SU-DHL-6 (cell line): Measurements from ENCODE around the gene CFAP44.
A peak's percentile ranks its signal among the peaks of the same experiment; 100 is the strongest.

Experiments used
- H2AFZ ChIP-seq: fragments of 200-600 bp; sonication (generic); 2 replicates; pipeline ENCODE4 v1.6.1; 2014; ENCODE audit warnings: low read depth, mild to moderate bottlenecking, moderate library complexity, mixed read lengths, antibody characterized with exemption, low read length; ENCODE audit not compliant: severe bottlenecking
- H3F3A ChIP-seq: fragments of 200-600 bp; shearing (Covaris generic); 2 replicates; pipeline ENCODE4 v1.6.0; 2016; ENCODE audit warnings: antibody characterized with exemption, mild to moderate bottlenecking; ENCODE audit not compliant: insufficient read depth
- H3K27ac ChIP-seq: fragments of 200-600 bp; sonication (generic); 2 replicates; pipeline ENCODE4 v1.5.1; 2016; ENCODE audit warnings: low read depth, mild to moderate bottlenecking, low read length, moderate library complexity, mixed read lengths
- H3K27me3 ChIP-seq: fragments of 200-600 bp; sonication (generic), shearing (Covaris generic); 2 replicates; pipeline ENCODE4 v1.6.0; 2014; ENCODE audit warnings: mild to moderate bottlenecking, low read length
- H3K36me3 ChIP-seq: fragments of 200-600 bp; sonication (generic); 2 replicates; pipeline ENCODE4 v1.6.1; 2014; ENCODE audit warnings: mild to moderate bottlenecking, low read length, mixed read lengths
- H3K4me2 ChIP-seq: fragments of 300-600, 200-600 bp; shearing (Covaris generic), sonication (generic); 2 replicates; pipeline ENCODE4 v1.6.0; 2014; ENCODE audit warnings: low read length, low read depth, mild to moderate bottlenecking; ENCODE audit not compliant: poor library complexity, severe bottlenecking
- H3K4me3 ChIP-seq: fragments of 200-600 bp; sonication (generic); 2 replicates; pipeline ENCODE4 v1.5.1; 2014; ENCODE audit warnings: antibody characterized with exemption, low read length, mild to moderate bottlenecking, mixed read lengths; ENCODE audit not compliant: insufficient read depth, poor library complexity, severe bottlenecking
- H3K79me2 ChIP-seq: fragments of 200-600 bp; sonication (generic); 2 replicates; pipeline ENCODE4 v1.6.1; 2014; ENCODE audit warnings: mild to moderate bottlenecking, low read length, moderate library complexity; ENCODE audit not compliant: insufficient read depth
- H3K9ac ChIP-seq: fragments of 200-600 bp; sonication (generic); 2 replicates; pipeline ENCODE4 v1.7.0; 2014; ENCODE audit warnings: mild to moderate bottlenecking, low read length
- H3K9me2 ChIP-seq: fragments of 200-600 bp; sonication (generic); replicated peaks from 2 replicates; pipeline ENCODE4 v1.6.1; 2014; ENCODE audit warnings: low read length; ENCODE audit not compliant: insufficient read depth
- H3K9me3 ChIP-seq: fragments of 200-600 bp; sonication (generic); 2 replicates; pipeline ENCODE4 v1.6.1; 2014; ENCODE audit warnings: low read length, mixed read lengths; ENCODE audit not compliant: insufficient read depth
- H4K20me1 ChIP-seq: fragments of 200-600 bp; sonication (generic); 2 replicates; pipeline ENCODE4 v1.6.1; 2014; ENCODE audit warnings: low read depth, mild to moderate bottlenecking, antibody characterized with exemption, low read length, moderate library complexity, mixed read lengths
- EZH2phosphoT487 ChIP-seq: fragments of 200-600 bp; sonication (generic), shearing (Covaris generic); conservative IDR thresholded peaks from 2 replicates; pipeline ENCODE4 v1.6.1; 2018; ENCODE audit warnings: mild to moderate bottlenecking, antibody characterized with exemption, low read length, moderate library complexity, mixed read lengths
- TF ChIP-seq, protein P1 (sequence below): fragments of 200-600 bp; sonication (generic); IDR thresholded peaks from one replicate; pipeline ENCODE4 v1.5.1; 2017; ENCODE audit warnings: antibody characterized with exemption, mild to moderate bottlenecking, low read length, moderate library complexity; ENCODE audit not compliant: insufficient read depth, poor library complexity, severe bottlenecking

The CFAP44 gene

DNA sequence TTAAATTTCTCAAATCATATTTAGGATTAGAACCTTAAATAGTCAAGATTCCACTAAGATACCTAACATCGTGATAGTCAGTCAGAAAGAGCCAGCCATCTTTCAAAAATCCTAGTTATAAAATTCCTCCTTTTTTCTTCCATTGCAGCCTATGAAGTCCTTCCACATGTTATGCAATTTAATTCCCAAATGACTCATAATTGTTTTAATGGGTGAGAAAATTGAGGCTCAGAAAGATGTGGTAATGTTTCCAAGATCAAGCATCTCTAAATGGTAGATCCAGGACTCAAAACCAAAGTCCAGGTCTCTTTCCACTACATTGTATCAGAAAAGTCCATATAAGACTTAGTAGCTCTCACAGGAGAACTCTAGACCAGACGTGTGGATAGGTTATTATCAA, 9.5 kb downstream of the CFAP44 start:
- TF ChIP-seq EZH2phosphoT487, result no peak
- TF ChIP-seq, protein P1, sequence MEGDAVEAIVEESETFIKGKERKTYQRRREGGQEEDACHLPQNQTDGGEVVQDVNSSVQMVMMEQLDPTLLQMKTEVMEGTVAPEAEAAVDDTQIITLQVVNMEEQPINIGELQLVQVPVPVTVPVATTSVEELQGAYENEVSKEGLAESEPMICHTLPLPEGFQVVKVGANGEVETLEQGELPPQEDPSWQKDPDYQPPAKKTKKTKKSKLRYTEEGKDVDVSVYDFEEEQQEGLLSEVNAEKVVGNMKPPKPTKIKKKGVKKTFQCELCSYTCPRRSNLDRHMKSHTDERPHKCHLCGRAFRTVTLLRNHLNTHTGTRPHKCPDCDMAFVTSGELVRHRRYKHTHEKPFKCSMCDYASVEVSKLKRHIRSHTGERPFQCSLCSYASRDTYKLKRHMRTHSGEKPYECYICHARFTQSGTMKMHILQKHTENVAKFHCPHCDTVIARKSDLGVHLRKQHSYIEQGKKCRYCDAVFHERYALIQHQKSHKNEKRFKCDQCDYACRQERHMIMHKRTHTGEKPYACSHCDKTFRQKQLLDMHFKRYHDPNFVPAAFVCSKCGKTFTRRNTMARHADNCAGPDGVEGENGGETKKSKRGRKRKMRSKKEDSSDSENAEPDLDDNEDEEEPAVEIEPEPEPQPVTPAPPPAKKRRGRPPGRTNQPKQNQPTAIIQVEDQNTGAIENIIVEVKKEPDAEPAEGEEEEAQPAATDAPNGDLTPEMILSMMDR, result no peak
- H3K79me2 ChIP-seq, result no peaks in the 10 kb centered on the region
- H3K27ac ChIP-seq, result no peak overlapping the region
- H3K9ac ChIP-seq, result no peak overlapping the region
- H3K4me2 ChIP-seq, result no peak overlapping the region
- no peaks in the 10 kb centered on the region for H3F3A ChIP-seq
- H3K27me3 ChIP-seq, result no peaks in the 10 kb centered on the region
- no peaks in the 10 kb centered on the region for H3K9me2 ChIP-seq
- H3K36me3 ChIP-seq, result no peaks in the 10 kb centered on the region
- no peak overlapping the region for H2AFZ ChIP-seq
- no peak overlapping the region for H3K4me3 ChIP-seq
- no peaks in the 10 kb centered on the region for H4K20me1 ChIP-seq
- no peaks in the 10 kb centered on the region for H3K9me3 ChIP-seq

DNA sequence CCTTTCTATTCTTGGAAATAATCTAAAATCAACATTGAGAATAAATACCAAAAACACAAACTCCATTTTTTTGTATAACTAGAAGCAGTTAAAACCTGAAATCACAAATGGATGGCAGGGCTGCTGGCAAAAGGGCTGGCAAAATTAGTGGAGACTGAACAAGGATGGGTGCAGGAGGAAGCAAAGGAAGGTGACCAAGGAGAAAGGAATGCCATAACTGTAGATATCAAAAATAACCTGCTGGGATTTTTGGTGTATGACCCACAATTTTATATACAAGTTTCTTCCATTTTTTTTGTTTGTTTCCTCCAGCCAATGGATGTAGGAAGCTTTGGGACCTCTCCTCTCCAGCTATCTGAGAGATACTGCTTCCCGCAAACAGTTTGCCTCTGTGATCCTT, 12.7 kb downstream of the CFAP44 start:
- Histone ChIP-seq H3F3A (no peaks in the 10 kb centered on the region), H3K4me2 (no peak overlapping the region), H4K20me1 (no peaks in the 10 kb centered on the region), H2AFZ (no peak overlapping the region), H3K36me3 (peaks cover 17% of the 10 kb centered on the region), H3K9me2 (no peaks in the 10 kb centered on the region), H3K9ac (no peak overlapping the region), H3K27ac (no peak overlapping the region), H3K27me3 (no peaks in the 10 kb centered on the region), H3K4me3 (no peak overlapping the region), H3K9me3 (peaks cover 12% of the 10 kb centered on the region; the same call in 1 of the 2 replicates), H3K79me2 (no peaks in the 10 kb centered on the region)
- no peak for TF ChIP-seq EZH2phosphoT487
- TF ChIP-seq, protein P1, result no peak

DNA sequence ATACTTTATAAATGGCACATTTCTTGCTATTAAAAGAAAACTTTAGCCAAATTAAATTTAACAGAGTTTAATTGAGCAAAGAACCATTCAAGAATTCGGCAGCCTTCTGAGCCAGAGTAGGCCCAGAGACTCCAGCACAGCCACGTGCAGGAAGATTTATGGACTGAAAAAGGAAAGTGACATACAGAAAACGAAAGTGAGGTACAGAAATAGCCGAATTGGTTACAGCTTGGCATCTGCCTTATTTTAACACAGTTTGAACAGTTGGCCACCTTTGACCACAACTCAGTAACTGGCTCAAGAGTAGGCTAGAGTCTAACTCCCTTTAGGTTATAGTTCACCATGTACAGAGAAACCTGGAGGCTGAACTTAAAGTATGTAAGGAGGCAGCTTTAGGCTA, 17.6 kb downstream of the CFAP44 start:
- no peaks in the 10 kb centered on the region for H3K79me2 ChIP-seq
- peaks cover 17% of the 10 kb centered on the region for H3K36me3 ChIP-seq
- H3K4me3 ChIP-seq, result no peak overlapping the region
- no peak for TF ChIP-seq EZH2phosphoT487
- TF ChIP-seq, protein P1, result no peak
- peak overlapping the region; percentile 18 for H3K4me2 ChIP-seq
- no peaks in the 10 kb centered on the region for H3F3A ChIP-seq
- H2AFZ ChIP-seq, result no peak overlapping the region
- peak overlapping the region; percentile 52; the same call in 1 of the 2 replicates for H3K27ac ChIP-seq
- H3K9me2 ChIP-seq, result no peaks in the 10 kb centered on the region
- no peak overlapping the region for H3K9ac ChIP-seq
- H3K9me3 ChIP-seq, result peaks cover 12% of the 10 kb centered on the region; the same call in 1 of the 2 replicates
- no peaks in the 10 kb centered on the region for H3K27me3 ChIP-seq
- H4K20me1 ChIP-seq, result no peaks in the 10 kb centered on the region

DNA sequence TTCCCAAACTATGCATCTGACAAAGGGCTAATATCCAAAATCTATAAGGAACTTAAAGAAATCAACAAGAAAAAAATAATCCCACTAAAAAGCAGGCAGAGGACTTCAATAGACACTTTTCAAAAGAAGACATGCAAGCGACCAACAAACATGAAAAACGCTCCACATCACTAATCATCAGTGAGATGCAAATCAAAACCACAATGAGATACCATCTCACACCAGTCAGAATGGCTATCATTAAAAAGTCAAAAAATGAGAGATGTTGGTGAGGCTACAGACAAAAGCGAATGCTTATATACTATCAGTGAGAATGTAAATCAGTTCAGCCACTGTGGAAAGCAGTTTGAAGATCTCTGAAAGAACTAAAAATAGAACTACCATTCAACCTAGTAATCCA, 20.2 kb downstream of the CFAP44 start:
- no peaks in the 10 kb centered on the region for H3K27me3 ChIP-seq
- H3K9me2 ChIP-seq, result no peaks in the 10 kb centered on the region
- TF ChIP-seq, protein P1, result no peak
- H3K79me2 ChIP-seq, result no peaks in the 10 kb centered on the region
- no peak overlapping the region for H3K9ac ChIP-seq
- peaks cover 14% of the 10 kb centered on the region for H3K36me3 ChIP-seq
- H3K4me2 ChIP-seq, result no peak overlapping the region
- H3F3A ChIP-seq, result no peaks in the 10 kb centered on the region
- H3K27ac ChIP-seq, result no peak overlapping the region
- no peaks in the 10 kb centered on the region for H4K20me1 ChIP-seq
- no peak overlapping the region for H2AFZ ChIP-seq
- H3K4me3 ChIP-seq, result no peak overlapping the region
- H3K9me3 ChIP-seq, result peaks cover 11% of the 10 kb centered on the region; the same call in 1 of the 2 replicates
